ENCODE results near the gene ZFP36L1.

The ZFP36L1 gene

DNA sequence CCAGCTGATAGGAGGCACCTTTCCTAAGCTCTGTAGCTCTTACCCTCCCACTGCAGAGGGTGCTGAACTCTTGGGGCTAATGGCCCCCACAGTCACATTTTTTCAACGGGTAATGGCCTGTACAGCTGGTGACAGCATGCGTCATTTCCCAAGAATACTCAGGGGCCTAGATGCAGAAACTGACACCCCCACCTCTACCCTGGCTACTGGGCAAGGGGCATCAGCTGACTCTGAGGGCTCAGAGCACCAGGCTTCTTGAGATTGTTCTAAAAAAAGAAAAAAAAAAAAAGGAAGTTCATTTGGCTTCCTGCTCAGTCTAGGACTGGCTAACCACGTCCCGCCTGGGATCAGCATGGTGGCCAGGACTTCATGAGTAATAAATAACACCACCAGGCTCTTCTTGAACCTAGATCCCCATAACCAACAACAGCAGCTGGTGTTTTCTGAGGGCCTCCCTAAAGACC lies 35.2 kb downstream of the ZFP36L1 start:
- no peak overlapping the region for H3K4me3 ChIP-seq (ENCODE audit: low read depth, low read length)
- no peak for DNase-seq (ENCODE audit: low read depth)
- in situ Hi-C loops (cut with HindIII; ENCODE audit: low sequenced_read_pairs): no loop called here
- TF ChIP-seq, protein P1, sequence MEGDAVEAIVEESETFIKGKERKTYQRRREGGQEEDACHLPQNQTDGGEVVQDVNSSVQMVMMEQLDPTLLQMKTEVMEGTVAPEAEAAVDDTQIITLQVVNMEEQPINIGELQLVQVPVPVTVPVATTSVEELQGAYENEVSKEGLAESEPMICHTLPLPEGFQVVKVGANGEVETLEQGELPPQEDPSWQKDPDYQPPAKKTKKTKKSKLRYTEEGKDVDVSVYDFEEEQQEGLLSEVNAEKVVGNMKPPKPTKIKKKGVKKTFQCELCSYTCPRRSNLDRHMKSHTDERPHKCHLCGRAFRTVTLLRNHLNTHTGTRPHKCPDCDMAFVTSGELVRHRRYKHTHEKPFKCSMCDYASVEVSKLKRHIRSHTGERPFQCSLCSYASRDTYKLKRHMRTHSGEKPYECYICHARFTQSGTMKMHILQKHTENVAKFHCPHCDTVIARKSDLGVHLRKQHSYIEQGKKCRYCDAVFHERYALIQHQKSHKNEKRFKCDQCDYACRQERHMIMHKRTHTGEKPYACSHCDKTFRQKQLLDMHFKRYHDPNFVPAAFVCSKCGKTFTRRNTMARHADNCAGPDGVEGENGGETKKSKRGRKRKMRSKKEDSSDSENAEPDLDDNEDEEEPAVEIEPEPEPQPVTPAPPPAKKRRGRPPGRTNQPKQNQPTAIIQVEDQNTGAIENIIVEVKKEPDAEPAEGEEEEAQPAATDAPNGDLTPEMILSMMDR (IDR thresholded peaks at IDR 0.05; ENCODE audit: low read depth, low read length, missing control alignments): no peak

DNA sequence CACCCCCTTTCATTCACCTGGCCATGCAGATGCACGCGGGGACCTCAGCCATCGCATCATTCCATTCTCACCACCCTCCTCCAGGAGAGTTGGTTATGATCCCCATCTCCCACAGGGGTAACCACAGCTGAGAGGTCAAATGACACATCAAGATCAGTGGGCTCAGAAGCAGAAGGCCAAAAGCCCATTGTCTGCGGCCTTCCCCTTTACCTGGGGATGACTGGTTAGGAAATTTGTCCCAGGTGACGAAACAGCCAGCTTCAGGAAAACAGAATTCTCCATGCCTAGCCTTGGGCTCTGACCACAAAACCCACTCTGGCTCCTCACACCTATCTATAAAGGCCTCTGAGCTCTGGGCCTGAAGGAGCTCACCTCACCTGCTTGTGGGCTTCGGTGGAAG lies 36.1 kb downstream of the ZFP36L1 start:
- TF ChIP-seq, protein P1 (IDR thresholded peaks at IDR 0.05; ENCODE audit: low read depth, low read length, missing control alignments): no peak
- in situ Hi-C loops (cut with HindIII; ENCODE audit: low sequenced_read_pairs): no loop called here
- no peak for DNase-seq (ENCODE audit: low read depth)
- no peak overlapping the region for H3K4me3 ChIP-seq (ENCODE audit: low read depth, low read length)

DNA sequence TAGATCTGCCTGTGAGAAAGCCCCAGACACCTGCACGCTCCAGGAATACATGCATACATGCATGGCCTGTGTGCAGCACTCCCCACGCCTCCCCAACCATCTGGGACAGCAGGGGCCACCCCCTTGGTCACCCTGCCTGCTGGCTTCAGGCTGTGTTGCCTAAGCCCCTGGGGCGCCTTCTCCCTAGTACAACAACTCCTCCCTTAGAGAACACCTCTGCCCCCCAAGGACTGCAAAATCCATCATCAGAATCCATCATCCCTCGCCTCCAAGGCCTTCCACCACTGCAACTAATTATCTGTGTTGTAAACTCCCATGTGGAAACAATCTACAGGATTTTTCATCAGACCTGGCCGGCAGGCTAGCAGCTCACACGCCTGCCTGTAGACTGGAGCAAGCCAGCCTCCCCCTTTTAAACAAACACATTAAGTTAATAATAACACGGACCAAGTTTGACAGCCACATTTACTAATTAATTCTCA lies 36.8 kb downstream of the ZFP36L1 start:
- TF ChIP-seq, protein P1 (IDR thresholded peaks at IDR 0.05; ENCODE audit: low read depth, low read length, missing control alignments): no peak
- no peak for DNase-seq (ENCODE audit: low read depth)
- in situ Hi-C loops (cut with HindIII; ENCODE audit: low sequenced_read_pairs): no loop called here
- H3K4me3 ChIP-seq (ENCODE audit: low read depth, low read length): no peak overlapping the region

DNA sequence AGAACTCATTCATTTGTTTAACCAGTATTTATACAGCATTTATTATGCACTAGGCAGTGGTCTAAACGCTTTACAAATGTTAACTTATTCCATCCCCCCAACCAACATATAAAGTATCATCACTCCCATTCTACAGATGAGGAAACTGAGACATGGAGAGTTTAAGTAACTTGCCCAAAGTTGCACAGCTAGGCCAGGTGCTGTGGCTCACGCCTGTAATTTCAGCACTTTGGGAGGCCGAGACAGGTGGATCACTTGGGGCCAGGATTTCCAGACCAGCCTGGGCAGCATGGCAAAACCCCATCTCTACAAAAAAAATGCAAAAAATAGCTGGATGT lies 37.9 kb downstream of the ZFP36L1 start:
- TF ChIP-seq, protein P1 (IDR thresholded peaks at IDR 0.05; ENCODE audit: low read depth, low read length, missing control alignments): no peak
- no peak for DNase-seq (ENCODE audit: low read depth)
- in situ Hi-C loops (cut with HindIII; ENCODE audit: low sequenced_read_pairs): no loop called here
- no peak overlapping the region for H3K4me3 ChIP-seq (ENCODE audit: low read depth, low read length)

DNA sequence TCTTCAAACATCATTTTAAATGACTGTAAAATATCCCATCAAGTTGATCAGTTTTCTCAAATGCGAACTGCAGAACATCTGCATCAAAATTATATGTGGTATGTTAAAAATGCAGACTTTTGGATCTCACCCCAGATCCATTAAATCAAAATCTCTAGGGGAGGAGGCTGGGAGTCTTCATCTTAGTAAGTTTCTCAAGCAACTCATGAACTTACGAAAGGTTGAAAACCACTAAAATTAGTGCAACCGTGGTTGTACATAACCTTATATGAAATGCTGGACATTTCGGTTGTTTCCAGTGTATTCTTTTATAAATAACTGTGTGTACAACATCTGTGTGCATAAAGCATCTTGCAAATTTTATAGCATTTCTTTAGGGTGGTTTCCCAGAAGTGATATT lies 39.2 kb downstream of the ZFP36L1 start:
- DNase-seq (ENCODE audit: low read depth): peak; percentile 12
- TF ChIP-seq, protein P1 (IDR thresholded peaks at IDR 0.05; ENCODE audit: low read depth, low read length, missing control alignments): no peak
- in situ Hi-C loops (cut with HindIII; ENCODE audit: low sequenced_read_pairs): no loop called here
- H3K4me3 ChIP-seq (ENCODE audit: low read depth, low read length): no peak overlapping the region

DNA sequence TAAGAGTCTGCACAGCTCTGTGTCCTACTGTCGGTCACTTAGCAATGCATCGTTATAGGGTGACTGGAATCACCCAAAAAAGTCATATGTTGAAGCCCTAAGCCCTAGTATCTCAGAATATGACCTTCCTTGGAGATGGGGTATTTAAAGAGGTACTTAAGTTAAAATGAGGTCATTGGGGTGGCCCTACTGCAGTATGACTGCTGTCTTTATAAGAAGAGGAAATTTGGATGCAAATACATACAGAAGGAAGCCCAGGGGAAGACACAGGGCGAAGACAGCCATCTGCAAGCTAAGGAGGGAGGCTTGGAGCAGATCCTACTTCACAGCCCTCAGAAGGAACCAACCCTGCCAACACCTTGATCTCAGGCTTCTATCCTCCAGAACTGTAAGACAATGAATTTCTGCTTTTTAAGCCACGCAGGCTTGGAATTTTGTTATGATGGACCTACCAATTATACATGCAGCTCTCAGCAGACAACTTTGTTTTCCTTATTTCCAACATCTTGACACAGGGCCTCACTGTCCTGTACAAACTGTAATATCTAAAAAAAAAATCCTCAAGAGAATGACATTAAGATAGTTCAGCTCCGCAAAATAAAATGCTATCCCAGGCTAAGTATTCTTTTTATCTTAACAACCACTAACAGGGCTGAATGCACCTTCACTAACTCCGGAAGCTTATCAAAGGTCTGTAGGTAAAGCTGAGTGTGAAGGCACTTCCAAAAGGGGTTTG lies 40.4 kb downstream of the ZFP36L1 start:
- no peak overlapping the region for H3K4me3 ChIP-seq (ENCODE audit: low read depth, low read length)
- in situ Hi-C loops (cut with HindIII; ENCODE audit: low sequenced_read_pairs): no loop called here
- TF ChIP-seq, protein P1 (IDR thresholded peaks at IDR 0.05; ENCODE audit: low read depth, low read length, missing control alignments): no peak
- no peak for DNase-seq (ENCODE audit: low read depth)

All from astrocyte of the cerebellum (primary cell).